Measurements from ENCODE around the gene STARD10.

DNA sequence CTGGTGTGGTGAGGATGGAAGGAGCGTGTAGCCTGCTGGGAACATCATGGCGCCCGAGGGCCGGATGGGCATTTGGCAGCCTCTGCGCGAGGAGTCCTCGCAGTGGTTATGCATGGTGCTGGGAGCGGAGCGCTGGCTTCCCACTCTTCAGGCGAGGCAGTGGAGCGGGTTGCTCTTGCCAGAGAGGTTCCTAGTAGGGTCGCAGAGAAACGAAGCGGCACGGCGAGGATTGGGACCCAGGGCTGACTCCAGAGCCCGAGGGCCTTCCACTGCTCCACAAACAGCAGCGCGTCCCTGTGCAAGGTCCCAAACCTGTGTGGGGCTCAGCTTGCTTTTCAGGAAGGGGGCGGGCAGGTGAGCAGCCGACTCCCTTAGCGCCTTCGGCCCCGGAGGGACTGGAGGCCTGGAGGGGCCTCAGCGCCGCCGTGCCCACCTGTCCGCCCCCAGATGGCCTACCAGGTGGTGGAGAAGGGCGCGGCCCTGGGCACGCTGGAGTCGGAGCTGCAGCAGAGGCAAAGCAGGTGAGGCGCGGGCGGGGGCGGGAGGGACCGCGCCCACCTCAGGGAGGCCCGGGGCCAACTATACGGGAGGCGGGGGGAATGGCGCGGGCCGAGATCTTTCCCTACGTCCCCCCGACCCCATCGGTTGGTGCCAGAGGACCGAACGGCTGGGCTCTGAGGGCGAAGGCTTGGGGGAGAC, 27.5 kb upstream of the STARD10 start:
- TF ChIP-seq EZH2 (IDR thresholded peaks at IDR 0.05; ENCODE audit: borderline replicate concordance, low read length), result no peak
- no peak for TF ChIP-seq CTCF (IDR thresholded peaks at IDR 0.05; ENCODE audit: low read length)
